K562 (cell line): ENCODE measurements around the gene LTBP4. TPM values are rescaled to one million over a fixed set of nuclear protein-coding genes. Genes with fewer than 3 reads are reported as not detected.

ENCODE experiments used
- ATF2 ChIP-seq: sonication (generic); formaldehyde crosslinking; IDR thresholded peaks from 2 replicates; pipeline ENCODE4 v1.8.1; 2022; ENCODE audit warnings: missing genetic modification reagents
- BCL6 ChIP-seq: fragments of 250-450 bp; sonication (Bioruptor Pico); IDR thresholded peaks from 2 replicates; pipeline ENCODE4 v1.4.0; 2020
- CBFA2T3 ChIP-seq: fragments of 450-650 bp; IDR thresholded peaks from 2 replicates; pipeline ENCODE4 v1.6.1; 2017
- DACH1 ChIP-seq: fragments of 450-650 bp; IDR thresholded peaks from 2 replicates; pipeline ENCODE4 v1.6.1; 2018; ENCODE audit not compliant: partially characterized antibody
- GABPA ChIP-seq: fragments of 200-800 bp; sonication (Bioruptor generic); conservative IDR thresholded peaks from 2 replicates; pipeline ENCODE4 v1.6.1; 2016; ENCODE audit warnings: low read depth, missing genetic modification characterization, missing compliant biosample characterization
- GTF2A2 ChIP-seq: IDR thresholded peaks from 2 replicates; pipeline ENCODE4 v1.6.1; 2016; ENCODE audit warnings: mild to moderate bottlenecking, missing genetic modification characterization, missing compliant biosample characterization
- HLTF ChIP-seq: fragments of 450-650 bp; IDR thresholded peaks from 2 replicates; pipeline ENCODE4 v1.6.1; 2016
- RB1 ChIP-seq: fragments of 450-650 bp; IDR thresholded peaks from 2 replicates; pipeline ENCODE4 v1.6.1; 2017; ENCODE audit warnings: low read depth, mild to moderate bottlenecking
- RBM22 ChIP-seq: fragments of 200-400 bp; formaldehyde crosslinking; IDR thresholded peaks from 2 replicates; pipeline ENCODE4 v1.6.1; 2018; ENCODE audit warnings: low read length, low read depth; ENCODE audit not compliant: poor library complexity, severe bottlenecking
- RBM34 ChIP-seq: fragments of 200-400 bp; formaldehyde crosslinking; IDR thresholded peaks from 2 replicates; pipeline ENCODE4 v1.6.1; 2018; ENCODE audit warnings: low read length, borderline replicate concordance; ENCODE audit not compliant: insufficient read depth
- RREB1 ChIP-seq: fragments of 250-450 bp; sonication (Bioruptor Pico); IDR thresholded peaks from 2 replicates; pipeline ENCODE4 v1.4.0; 2020
- ZNF12 ChIP-seq: sonication (generic); formaldehyde crosslinking; IDR thresholded peaks from 2 replicates; pipeline ENCODE4 v1.4.0; 2020; ENCODE audit warnings: mild to moderate bottlenecking, missing genetic modification reagents
- ZNF23 ChIP-seq: fragments of 250-450 bp; sonication (Bioruptor Pico); IDR thresholded peaks from 2 replicates; pipeline ENCODE4 v1.4.0; 2020; ENCODE audit warnings: mild to moderate bottlenecking
- ZNF324 ChIP-seq: fragments of 250-450 bp; sonication (Bioruptor Pico); IDR thresholded peaks from 2 replicates; pipeline ENCODE4 v1.4.0; 2020; ENCODE audit warnings: mild to moderate bottlenecking
- ZNF551 ChIP-seq: fragments of 250-450 bp; sonication (Bioruptor Pico); IDR thresholded peaks from 2 replicates; pipeline ENCODE4 v1.5.0; 2021; ENCODE audit warnings: mild to moderate bottlenecking, moderate library complexity
- polyA plus RNA-seq, 8 experiments: library from polyadenylated mRNA; depleted of rRNA in 4 of 8; stranded (reverse) in 5 of 8; unstranded in 3 of 8; fragments of >200 nt; fragmentation: Nextera tagmentation in 2 of 8; fragmentation: Illumina TruSeq in 1 of 8; extraction: Ambion mirVana in 2 of 8; extraction: Trizol in 1 of 8; gene quantifications; 2 replicates each; pipeline versions ENCODE4 v1.2.1 to v1.2.3, GENCODE V29; 2011 to 2014; ENCODE audit warnings: inconsistent platforms in 1 of 8, missing spikeins in 1 of 8
- total RNA-seq, 7 experiments: library from RNA; depleted of rRNA in 6 of 7; stranded (reverse); fragments of >200 nt in 6 of 7; fragmentation: Illumina TruSeq in 2 of 7; extraction: Trizol in 2 of 7; gene quantifications; 2 replicates each; pipeline versions ENCODE4 v1.2.1 to v1.2.3, GENCODE V29; 2011 to 2021; ENCODE audit warnings: low replicate concordance in 1 of 7
- TF ChIP-seq, protein P1 (sequence below): fragments of 450-650 bp; formaldehyde crosslinking; IDR thresholded peaks from 2 replicates; pipeline ENCODE4 v1.4.0; 2020; ENCODE audit warnings: mild to moderate bottlenecking, moderate library complexity
- TF ChIP-seq, protein P2 (sequence below): fragments of 450-650 bp; IDR thresholded peaks from 2 replicates; pipeline ENCODE4 v1.6.1; 2018; ENCODE audit warnings: mild to moderate bottlenecking, low read depth; ENCODE audit not compliant: partially characterized antibody

Gene LTBP4
- total and polyA plus RNA-seq, 9 of the 15 experiments (the other 6 are each of a cell fraction or from before 2014, with no cell fraction given): 0.35 to 160 (median 31.6) TPM

DNA sequence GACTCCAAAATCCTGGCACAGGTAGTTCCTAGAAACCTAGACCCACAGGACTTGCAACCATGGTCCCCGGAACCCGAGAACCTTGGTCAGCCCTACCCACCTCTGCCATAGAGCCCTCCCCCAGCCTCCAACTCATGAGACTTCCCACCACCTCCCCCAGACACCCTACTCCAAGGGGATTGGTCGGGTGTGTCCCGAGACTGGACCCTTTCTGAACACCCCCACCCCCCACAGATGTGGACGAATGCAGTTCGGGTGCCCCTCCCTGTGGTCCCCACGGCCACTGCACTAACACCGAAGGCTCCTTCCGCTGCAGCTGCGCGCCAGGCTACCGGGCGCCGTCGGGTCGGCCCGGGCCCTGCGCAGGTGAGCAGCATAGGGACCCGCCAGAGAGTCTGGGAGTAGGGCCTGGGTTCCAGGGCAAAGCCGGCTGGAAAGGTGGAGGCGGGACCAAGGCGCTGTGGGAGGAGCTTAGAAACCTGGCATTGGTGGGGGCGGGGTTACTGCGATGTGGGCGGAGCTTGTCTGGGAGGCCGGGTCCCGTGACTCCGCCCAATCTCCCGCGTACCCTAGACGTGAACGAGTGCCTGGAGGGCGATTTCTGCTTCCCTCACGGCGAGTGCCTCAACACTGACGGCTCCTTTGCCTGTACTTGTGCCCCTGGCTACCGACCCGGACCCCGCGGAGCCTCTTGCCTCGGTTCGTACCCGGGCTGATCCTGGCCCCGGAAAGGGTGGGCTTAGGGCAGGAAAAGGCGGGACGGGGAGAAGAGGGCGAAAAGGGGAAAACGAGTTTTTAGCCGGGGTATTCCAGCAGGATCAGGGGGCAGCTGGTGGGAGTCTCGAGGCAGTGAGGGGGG lies 11.9 kb downstream of the LTBP4 start (continued):
- TF ChIP-seq GTF2A2 (tag) (no peak), RBM34 (no peak), RB1 (no peak; the same call in 1 of the 2 replicates), ZNF12 (CRISPR knock-in tag) (no peak), ZNF23 (CRISPR knock-in tag) (no peak), CBFA2T3 (no peak), DACH1 (no peak), RBM22 (peak; percentile 32), HLTF (no peak), BCL6 (CRISPR knock-in tag) (no peak), ZNF551 (CRISPR knock-in tag) (0 out of 2 replicates have a peak, but pooled peaks have one; percentile 56), ATF2 (no peak), RREB1 (no peak), ZNF324 (CRISPR knock-in tag) (no peak), GABPA (tag) (peak; percentile 81)
- TF ChIP-seq, protein P1, sequence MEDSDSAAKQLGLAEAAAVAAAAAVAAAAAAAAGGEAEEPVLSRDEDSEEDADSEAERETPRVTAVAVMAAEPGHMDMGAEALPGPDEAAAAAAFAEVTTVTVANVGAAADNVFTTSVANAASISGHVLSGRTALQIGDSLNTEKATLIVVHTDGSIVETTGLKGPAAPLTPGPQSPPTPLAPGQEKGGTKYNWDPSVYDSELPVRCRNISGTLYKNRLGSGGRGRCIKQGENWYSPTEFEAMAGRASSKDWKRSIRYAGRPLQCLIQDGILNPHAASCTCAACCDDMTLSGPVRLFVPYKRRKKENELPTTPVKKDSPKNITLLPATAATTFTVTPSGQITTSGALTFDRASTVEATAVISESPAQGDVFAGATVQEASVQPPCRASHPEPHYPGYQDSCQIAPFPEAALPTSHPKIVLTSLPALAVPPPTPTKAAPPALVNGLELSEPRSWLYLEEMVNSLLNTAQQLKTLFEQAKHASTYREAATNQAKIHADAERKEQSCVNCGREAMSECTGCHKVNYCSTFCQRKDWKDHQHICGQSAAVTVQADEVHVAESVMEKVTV (CRISPR knock-in tag): no peak
- TF ChIP-seq, protein P2, sequence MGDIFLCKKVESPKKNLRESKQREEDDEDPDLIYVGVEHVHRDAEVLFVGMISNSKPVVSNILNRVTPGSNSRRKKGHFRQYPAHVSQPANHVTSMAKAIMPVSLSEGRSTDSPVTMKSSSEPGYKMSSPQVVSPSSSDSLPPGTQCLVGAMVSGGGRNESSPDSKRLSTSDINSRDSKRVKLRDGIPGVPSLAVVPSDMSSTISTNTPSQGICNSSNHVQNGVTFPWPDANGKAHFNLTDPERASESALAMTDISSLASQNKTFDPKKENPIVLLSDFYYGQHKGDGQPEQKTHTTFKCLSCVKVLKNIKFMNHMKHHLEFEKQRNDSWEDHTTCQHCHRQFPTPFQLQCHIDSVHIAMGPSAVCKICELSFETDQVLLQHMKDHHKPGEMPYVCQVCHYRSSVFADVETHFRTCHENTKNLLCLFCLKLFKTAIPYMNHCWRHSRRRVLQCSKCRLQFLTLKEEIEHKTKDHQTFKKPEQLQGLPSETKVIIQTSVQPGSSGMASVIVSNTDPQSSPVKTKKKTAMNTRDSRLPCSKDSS: no peak
